CD4-positive, alpha-beta memory T cell (primary cell): ENCODE data around the gene CCL2. TPM values are rescaled to one million over a fixed set of nuclear protein-coding genes. Genes with fewer than 3 reads are reported as not detected.

ENCODE experiments used
- CTCF ChIA-PET: fragments of 350-600 bp; sonication (Branson Sonifier 250); formaldehyde crosslinking; loops from one replicate; lab custom pipeline; 2021; ENCODE audit warnings: inconsistent platforms; ENCODE audit not compliant: partially characterized antibody; lab: Charles Lee
- POLR2A ChIA-PET: fragments of 350-600 bp; sonication (Branson Sonifier 250); formaldehyde crosslinking; loops from one replicate; lab custom pipeline; 2021; ENCODE audit not compliant: partially characterized antibody; lab: Charles Lee
- DNase-seq, 5 donors: peaks; one replicate each; pipeline versions ENCODE4 v3.0.0 to v3.0.0-alpha.2; 2020 to 2022; ENCODE audit warnings: mixed read lengths in 1 of 5
- H3K27ac ChIP-seq: one replicate; pipeline ENCODE4 v1.7.0; 2013; ENCODE audit warnings: low read depth, low read length
- H3K27me3 ChIP-seq: 2 replicates; pipeline ENCODE4 v1.7.0; 2013; ENCODE audit warnings: mild to moderate bottlenecking, low read length, moderate library complexity; ENCODE audit not compliant: insufficient read depth
- H3K36me3 ChIP-seq: 2 replicates; pipeline ENCODE4 v1.7.0; 2013; ENCODE audit warnings: mild to moderate bottlenecking, low read length, moderate library complexity; ENCODE audit not compliant: insufficient read depth
- H3K4me1 ChIP-seq: 2 replicates; pipeline ENCODE4 v1.7.0; 2013; ENCODE audit warnings: mild to moderate bottlenecking, low read length, moderate library complexity; ENCODE audit not compliant: insufficient read depth
- H3K4me3 ChIP-seq, 2 donors: one replicate each; pipeline ENCODE4 v1.7.0; 2013; ENCODE audit warnings: low read length in 2 of 2, mild to moderate bottlenecking in 1 of 2
- H3K9me3 ChIP-seq, 2 donors: one replicate each; pipeline ENCODE4 v1.7.0; 2013; ENCODE audit warnings: low read length in 2 of 2, control low read depth in 1 of 2; ENCODE audit not compliant: control insufficient read depth in 1 of 2
- H3K27ac Mint-ChIP-seq, 7 donors: one replicate each; pipeline ENCODE4 v1.8.0; 2020 to 2021; ENCODE audit warnings: mixed read lengths in 7 of 7, mild to moderate bottlenecking in 6 of 7, inconsistent platforms in 3 of 7, moderate library complexity in 3 of 7
- H3K27me3 Mint-ChIP-seq, 2 donors: one replicate each; pipeline ENCODE4 v1.8.0; 2020 to 2021; ENCODE audit warnings: mixed read lengths in 2 of 2
- H3K36me3 Mint-ChIP-seq, 2 donors: one replicate each; pipeline ENCODE4 v1.8.0; 2020 to 2021; ENCODE audit warnings: mixed read lengths in 2 of 2, inconsistent platforms in 1 of 2, mild to moderate bottlenecking in 1 of 2
- H3K4me1 Mint-ChIP-seq, 4 donors: one replicate each; pipeline ENCODE4 v1.8.0; 2020 to 2021; ENCODE audit warnings: mixed read lengths in 4 of 4, mild to moderate bottlenecking in 1 of 4
- H3K4me3 Mint-ChIP-seq, 8 donors: one replicate each; pipeline ENCODE4 v1.8.0; 2020 to 2021; ENCODE audit warnings: mixed read lengths in 8 of 8, mild to moderate bottlenecking in 7 of 8, moderate library complexity in 6 of 8, inconsistent platforms in 3 of 8
- H3K9me3 Mint-ChIP-seq, 8 donors: one replicate each; pipeline ENCODE4 v1.8.0; 2020 to 2021; ENCODE audit warnings: mixed read lengths in 8 of 8, mild to moderate bottlenecking in 5 of 8, inconsistent platforms in 3 of 8, moderate library complexity in 1 of 8
- intact Hi-C: fragments of 100-400 bp; cut with micrococcal nuclease; formaldehyde crosslinking; loops from one replicate; pipeline ENCODE4 v1.15.1; 2023
- polyA plus RNA-seq, 2 donors: library from polyadenylated mRNA; unstranded; fragments of 300-500 nt; fragmentation: Illumina TruSeq; gene quantifications; one replicate each; pipeline ENCODE4 v1.2.3, GENCODE V29; 2021
- total RNA-seq, 2 experiments: library from RNA; stranded (reverse); gene quantifications; one replicate each; pipeline ENCODE4 v1.2.3, GENCODE V29; 2021

Gene CCL2
- total and polyA plus RNA-seq, 4 experiments from 2014 or later = 16.7 to 20.7 TPM; not detected in 2

DNA sequence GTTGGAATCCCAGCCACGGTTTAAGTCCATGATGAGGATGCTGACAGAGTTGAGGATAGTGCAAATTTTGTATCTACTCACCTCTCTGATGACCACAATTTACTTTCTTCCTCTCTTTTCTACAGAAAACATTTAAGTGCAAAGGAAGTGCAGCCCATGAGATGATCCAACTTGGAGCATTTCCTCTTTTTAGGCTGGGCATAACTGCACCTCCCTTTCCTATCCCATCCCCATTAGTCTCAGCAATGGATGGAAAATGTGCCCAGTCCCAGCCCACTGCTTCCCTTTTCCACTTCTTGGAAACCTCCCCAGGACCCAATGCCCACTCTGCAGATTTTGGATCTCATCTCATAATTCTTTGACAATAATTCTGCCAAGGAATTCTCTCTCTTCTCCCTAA is 47.6 kb downstream of the CCL2 start:
- H3K9me3 Mint-ChIP-seq = peaks cover 0 to 10% (median 4%) of the 10 kb centered on the region in 8 donors
- Histone ChIP-seq H3K9me3 (no peaks in the 10 kb centered on the region), H3K4me1 (no peaks in the 10 kb centered on the region), H3K27ac (no peak overlapping the region), H3K4me3 (no peak overlapping the region), H3K36me3 (no peaks in the 10 kb centered on the region), H3K27me3 (no peaks in the 10 kb centered on the region)
- peaks cover 14 to 29% of the 10 kb centered on the region in 2 donors for H3K27me3 Mint-ChIP-seq
- H3K36me3 Mint-ChIP-seq = no peaks in the 10 kb centered on the region
- intact Hi-C loops = no loop called here
- POLR2A ChIA-PET = no interaction called here
- no peaks in the 10 kb centered on the region for H3K4me1 Mint-ChIP-seq
- no peak overlapping the region for H3K27ac Mint-ChIP-seq
- DNase-seq = no peak
- H3K4me3 Mint-ChIP-seq = no peak overlapping the region
- CTCF ChIA-PET = no interaction called here

DNA sequence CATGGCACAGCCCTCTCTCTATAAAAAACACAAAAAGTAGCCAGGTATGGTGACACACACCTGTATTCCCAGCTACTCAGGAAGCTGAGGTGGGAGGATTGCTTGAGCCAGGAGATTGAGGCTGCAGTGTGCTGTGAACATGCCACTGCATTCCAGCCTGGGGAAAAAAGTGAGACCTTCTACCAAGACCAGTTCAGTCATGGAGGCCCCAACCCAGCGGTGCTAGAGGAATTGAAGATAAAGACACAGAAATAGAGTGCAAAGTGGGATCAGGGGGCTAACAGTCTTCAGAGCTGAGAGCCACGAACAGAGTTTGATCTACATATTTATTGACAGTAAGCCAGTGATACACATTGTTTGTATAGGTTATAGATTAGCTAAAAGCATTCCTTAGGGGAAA is 48.5 kb downstream of the CCL2 start:
- no peaks in the 10 kb centered on the region for H3K9me3 ChIP-seq
- POLR2A ChIA-PET = no interaction called here
- H3K36me3 Mint-ChIP-seq = no peaks in the 10 kb centered on the region
- H3K27me3 ChIP-seq = no peaks in the 10 kb centered on the region
- peaks cover 14 to 25% of the 10 kb centered on the region in 2 donors for H3K27me3 Mint-ChIP-seq
- intact Hi-C loops = no loop called here
- no peak overlapping the region for H3K27ac ChIP-seq
- H3K4me1 ChIP-seq = no peaks in the 10 kb centered on the region
- H3K4me1 Mint-ChIP-seq = no peaks in the 10 kb centered on the region
- H3K27ac Mint-ChIP-seq = no peak overlapping the region
- peaks cover 0 to 5% (median under 1%) of the 10 kb centered on the region in 8 donors for H3K9me3 Mint-ChIP-seq
- no peaks in the 10 kb centered on the region for H3K36me3 ChIP-seq
- no peak overlapping the region for H3K4me3 ChIP-seq
- no peak for DNase-seq
- CTCF ChIA-PET = no interaction called here
- no peak overlapping the region for H3K4me3 Mint-ChIP-seq

DNA sequence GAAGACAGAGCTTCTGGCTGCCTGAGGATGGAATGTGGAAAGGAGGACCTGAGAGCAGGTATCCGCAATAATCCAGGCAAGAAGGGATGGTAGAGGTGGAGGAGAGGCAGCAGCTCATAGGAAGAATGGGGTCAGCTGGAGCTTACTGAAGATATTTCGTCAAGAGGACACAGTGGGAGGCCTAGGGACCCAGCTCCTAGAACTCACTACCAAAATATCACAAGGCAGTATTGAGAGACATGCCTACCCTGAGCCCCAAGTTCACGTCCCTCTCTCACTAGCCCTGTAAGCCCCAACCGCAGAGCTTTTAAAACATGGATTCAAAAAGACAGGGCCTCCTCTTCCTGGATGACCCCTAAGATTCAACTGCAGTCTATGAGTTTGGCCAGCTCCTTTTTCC is 50.0 kb downstream of the CCL2 start:
- ChIA-PET POLR2A (no interaction called here), CTCF (interaction anchor here (1.1 kb wide), 1 partner anchor 12 kb away, joined by 3 read pairs; no protein-coding TSS in a partner anchor)
- H3K36me3 ChIP-seq = no peaks in the 10 kb centered on the region
- no peaks in the 10 kb centered on the region for H3K4me1 Mint-ChIP-seq
- no peak for DNase-seq
- H3K4me1 ChIP-seq = no peaks in the 10 kb centered on the region
- H3K4me3 Mint-ChIP-seq = no peak overlapping the region
- peaks cover 6 to 15% of the 10 kb centered on the region in 2 donors for H3K27me3 Mint-ChIP-seq
- H3K27ac ChIP-seq = no peak overlapping the region
- H3K4me3 ChIP-seq = no peak overlapping the region
- H3K9me3 Mint-ChIP-seq = no peaks in the 10 kb centered on the region
- no peaks in the 10 kb centered on the region for H3K27me3 ChIP-seq
- intact Hi-C loops = no loop called here
- no peaks in the 10 kb centered on the region for H3K36me3 Mint-ChIP-seq
- H3K9me3 ChIP-seq = no peaks in the 10 kb centered on the region
- no peak overlapping the region for H3K27ac Mint-ChIP-seq

DNA sequence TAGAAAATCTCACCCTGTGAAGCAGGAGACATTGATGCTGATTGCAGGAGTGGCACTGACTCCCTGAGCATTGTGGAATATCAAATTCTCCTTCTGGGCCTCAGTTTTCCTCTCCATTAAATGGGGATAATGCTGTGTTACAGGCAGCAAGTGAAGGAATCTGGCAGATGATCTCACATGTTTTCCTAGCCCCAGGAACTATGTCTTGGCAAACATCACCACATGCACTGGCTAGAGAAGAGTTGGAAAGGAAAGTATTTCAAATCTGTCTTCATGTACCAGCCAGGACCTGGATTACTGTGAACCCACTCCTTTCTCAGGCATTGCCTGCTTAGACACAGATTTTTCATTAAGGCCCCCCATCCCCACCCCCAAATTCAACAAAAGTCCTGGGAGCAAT is 50.5 kb downstream of the CCL2 start:
- no peak for DNase-seq
- Histone ChIP-seq H3K36me3 (no peaks in the 10 kb centered on the region), H3K4me1 (no peaks in the 10 kb centered on the region), H3K27ac (no peak overlapping the region), H3K4me3 (no peak overlapping the region), H3K9me3 (no peaks in the 10 kb centered on the region), H3K27me3 (no peaks in the 10 kb centered on the region)
- H3K4me1 Mint-ChIP-seq = no peaks in the 10 kb centered on the region
- no peak overlapping the region for H3K27ac Mint-ChIP-seq
- H3K4me3 Mint-ChIP-seq = no peak overlapping the region
- intact Hi-C loops = no loop called here
- ChIA-PET CTCF (interaction anchor here (1.1 kb wide), 1 partner anchor 12 kb away, joined by 3 read pairs; no protein-coding TSS in a partner anchor), POLR2A (no interaction called here)
- peaks cover 6 to 15% of the 10 kb centered on the region in 2 donors for H3K27me3 Mint-ChIP-seq
- no peaks in the 10 kb centered on the region for H3K36me3 Mint-ChIP-seq
- H3K9me3 Mint-ChIP-seq = no peaks in the 10 kb centered on the region

DNA sequence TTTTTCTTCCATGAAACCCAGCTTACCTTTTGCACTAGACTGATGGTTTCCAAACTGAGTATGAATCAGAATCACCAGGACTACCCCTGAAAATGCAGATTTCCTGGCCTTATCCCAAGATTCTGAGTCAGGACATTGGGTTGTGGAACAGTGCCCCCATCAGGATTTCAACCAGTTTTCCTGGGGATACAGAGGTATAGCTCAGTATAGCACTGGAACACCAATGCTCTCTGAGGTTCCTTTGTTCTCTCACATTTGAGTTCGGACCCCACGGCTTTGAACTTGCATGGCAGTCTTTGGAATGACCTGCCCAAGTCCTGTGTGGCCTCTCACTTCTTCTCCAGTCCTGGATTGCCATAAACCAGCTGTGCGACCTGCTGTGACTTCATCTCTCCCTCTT is 51.4 kb downstream of the CCL2 start:
- Histone ChIP-seq H3K27ac (no peak overlapping the region), H3K4me3 (no peak overlapping the region), H3K9me3 (no peaks in the 10 kb centered on the region), H3K27me3 (no peaks in the 10 kb centered on the region), H3K36me3 (no peaks in the 10 kb centered on the region), H3K4me1 (no peaks in the 10 kb centered on the region)
- Mint-ChIP-seq H3K36me3 (no peaks in the 10 kb centered on the region), H3K4me3 (no peak overlapping the region), H3K27me3 (peaks cover 6 to 11% of the 10 kb centered on the region in 2 donors), H3K4me1 (no peaks in the 10 kb centered on the region), H3K9me3 (no peaks in the 10 kb centered on the region), H3K27ac (no peak overlapping the region)
- CTCF ChIA-PET = no interaction called here
- no peak for DNase-seq
- POLR2A ChIA-PET = no interaction called here
- intact Hi-C loops = no loop called here

Other genes with a start within 250 kb of the CCL2 start
- not detected for gene CCL7, start 14.9 kb downstream of the CCL2 start, total RNA-seq
- not detected for gene CCL7, start 14.9 kb downstream of the CCL2 start, polyA plus RNA-seq
- not detected for gene CCL11, start 30.5 kb downstream of the CCL2 start, total RNA-seq
- gene CCL11, start 30.5 kb downstream of the CCL2 start, polyA plus RNA-seq = not detected
- gene CCL8, start 64.2 kb downstream of the CCL2 start, total RNA-seq = not detected
- not detected for gene CCL8, start 64.2 kb downstream of the CCL2 start, polyA plus RNA-seq
- gene CCL13, start 101.2 kb downstream of the CCL2 start, total RNA-seq = not detected
- gene CCL13, start 101.2 kb downstream of the CCL2 start, polyA plus RNA-seq = not detected
- not detected for gene CCL1, start 107.9 kb downstream of the CCL2 start, total RNA-seq
- not detected for gene CCL1, start 107.9 kb downstream of the CCL2 start, polyA plus RNA-seq